Left forelimb (tissue), 1 donor: ENCODE results near the gene FGD6.
"Not testable (repeated sequence)": the region's sequence is repeated elsewhere in the genome, so short reads cannot be mapped to it uniquely, and the experiment has no call there.

Experiments
- DNase-seq: peaks from one replicate; pipeline ENCODE4 v3.0.0-alpha.2; 2018; ENCODE audit warnings: low spot score

FGD6 gene

GRCh38 chr12:95178136-95178535 lies 39.1 kb downstream of the FGD6 start:
- DNase-seq = no peak

- no peak for DNase-seq
Measured at GRCh38 chr12:95177201-95177768, 40.0 kb downstream of the FGD6 start.

GRCh38 chr12:95173392-95174251 lies 43.6 kb downstream of the FGD6 start:
- peak; percentile 65 for DNase-seq

GRCh38 chr12:95169368-95169767 lies 47.9 kb downstream of the FGD6 start:
- DNase-seq = no peak

- no peak for DNase-seq
Measured at GRCh38 chr12:95168746-95169145, 48.5 kb downstream of the FGD6 start.

- DNase-seq = no peak
Measured at GRCh38 chr12:95164656-95165055, 52.6 kb downstream of the FGD6 start.

- no peak for DNase-seq
Measured at GRCh38 chr12:95158919-95159318, 58.3 kb downstream of the FGD6 start.

GRCh38 chr12:95151821-95152220 lies 65.4 kb downstream of the FGD6 start:
- no peak for DNase-seq

GRCh38 chr12:95151406-95151805 lies 65.9 kb downstream of the FGD6 start:
- DNase-seq = no peak

GRCh38 chr12:95150501-95150900 lies 66.8 kb downstream of the FGD6 start:
- no peak for DNase-seq

GRCh38 chr12:95147866-95148265 lies 69.4 kb downstream of the FGD6 start:
- no peak for DNase-seq

GRCh38 chr12:95146769-95147168 lies 70.5 kb downstream of the FGD6 start:
- no peak for DNase-seq

GRCh38 chr12:95143621-95144205 lies 73.6 kb downstream of the FGD6 start:
- DNase-seq = no peak

- DNase-seq = no peak
Measured at GRCh38 chr12:95142431-95143151, 74.7 kb downstream of the FGD6 start.

- DNase-seq = no peak
Measured at GRCh38 chr12:95141310-95141709, 76.0 kb downstream of the FGD6 start.

GRCh38 chr12:95138031-95138430 lies 79.2 kb downstream of the FGD6 start:
- DNase-seq = not testable (repeated sequence)

GRCh38 chr12:95136598-95136997 lies 80.7 kb downstream of the FGD6 start:
- DNase-seq = no peak

GRCh38 chr12:95134085-95134484 lies 83.2 kb downstream of the FGD6 start:
- no peak for DNase-seq

- DNase-seq = no peak
Measured at GRCh38 chr12:95131589-95132340, 85.5 kb downstream of the FGD6 start.

GRCh38 chr12:95130096-95130495 lies 87.2 kb downstream of the FGD6 start:
- no peak for DNase-seq

GRCh38 chr12:95129115-95129514 lies 88.2 kb downstream of the FGD6 start:
- DNase-seq = no peak

GRCh38 chr12:95126736-95127135 lies 90.5 kb downstream of the FGD6 start:
- DNase-seq = no peak
